ENCODE data around the gene LDLRAD3.

- TF ChIP-seq CTCF (IDR thresholded peaks at IDR 0.05; ENCODE audit: insufficient read depth, low read depth, low read length) (no peak), EZH2 (IDR thresholded peaks at IDR 0.05; ENCODE audit: insufficient read depth, low read length) (no peak)
These were observed 174.2 kb downstream of the LDLRAD3 start for GRCh38 chr11:36118084-36118483.
